Glutamatergic neuron (in vitro differentiated cells): ENCODE data around the gene ARL14. TPM values are rescaled to one million over a fixed set of nuclear protein-coding genes. Genes with fewer than 3 reads are reported as not detected.

Source experiments
- DNase-seq: peaks from one replicate; pipeline ENCODE4 v3.0.0; 2022
- H3K27ac Mint-ChIP-seq: one replicate; pipeline ENCODE4 v1.8.0; 2020; ENCODE audit warnings: mild to moderate bottlenecking, mixed read lengths, inconsistent platforms; ENCODE audit not compliant: unreplicated experiment
- H3K27me3 Mint-ChIP-seq: one replicate; pipeline ENCODE4 v1.8.0; 2020; ENCODE audit warnings: mild to moderate bottlenecking, moderate library complexity, mixed read lengths, inconsistent platforms; ENCODE audit not compliant: unreplicated experiment
- H3K36me3 Mint-ChIP-seq: one replicate; pipeline ENCODE4 v1.8.0; 2020; ENCODE audit warnings: mild to moderate bottlenecking, mixed read lengths, inconsistent platforms; ENCODE audit not compliant: unreplicated experiment
- H3K4me1 Mint-ChIP-seq: one replicate; pipeline ENCODE4 v1.8.0; 2020; ENCODE audit warnings: mild to moderate bottlenecking, low read depth, mixed read lengths, inconsistent platforms; ENCODE audit not compliant: unreplicated experiment
- H3K4me3 Mint-ChIP-seq: one replicate; pipeline ENCODE4 v1.8.0; 2020; ENCODE audit warnings: mild to moderate bottlenecking, mixed read lengths, inconsistent platforms; ENCODE audit not compliant: unreplicated experiment
- H3K9me3 Mint-ChIP-seq: one replicate; pipeline ENCODE4 v1.8.0; 2020; ENCODE audit warnings: mild to moderate bottlenecking, moderate library complexity, mixed read lengths, inconsistent platforms; ENCODE audit not compliant: unreplicated experiment
- total RNA-seq: library from RNA; stranded (reverse); fragmentation: NEBNext Ultra II Directional; extraction: Animal tissue kit (Norgen Biotek cat#: 25700); gene quantifications from one replicate; pipeline ENCODE4 v1.2.1, GENCODE V29; 2021; ENCODE audit not compliant: unreplicated experiment
- TF ChIP-seq, protein P1 (sequence below): fragments of 200-600 bp; sonication (generic); IDR thresholded peaks from one replicate; pipeline ENCODE4 v1.5.0; 2021; ENCODE audit not compliant: partially characterized antibody, unreplicated experiment

The ARL14 gene
- total RNA-seq, 1 donor from 2014 or later = not detected

DNA sequence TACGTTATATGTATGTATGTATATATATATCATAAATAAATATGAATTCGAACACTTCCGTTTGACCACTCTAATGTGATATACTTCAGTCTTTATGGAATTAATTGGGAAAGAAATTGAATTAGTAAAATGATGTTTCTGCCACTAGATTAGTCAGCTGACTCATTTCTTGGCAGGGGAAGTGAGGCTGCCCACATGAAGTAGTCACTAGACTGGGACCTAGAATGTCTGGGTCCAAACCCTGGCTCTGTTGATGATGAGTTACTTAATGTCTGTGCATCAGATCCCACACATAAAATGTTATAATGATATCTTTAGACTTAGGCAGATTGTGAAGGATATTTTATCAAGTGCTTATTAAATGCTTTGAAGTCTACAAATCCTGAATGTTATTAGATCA lies 27.4 kb upstream of the ARL14 start:
- H3K9me3 Mint-ChIP-seq = no peaks in the 10 kb centered on the region
- no peaks in the 10 kb centered on the region for H3K36me3 Mint-ChIP-seq
- no peak overlapping the region for H3K27ac Mint-ChIP-seq
- no peaks in the 10 kb centered on the region for H3K27me3 Mint-ChIP-seq
- H3K4me1 Mint-ChIP-seq = no peaks in the 10 kb centered on the region
- DNase-seq = no peak
- H3K4me3 Mint-ChIP-seq = no peak overlapping the region
- TF ChIP-seq, protein P1, sequence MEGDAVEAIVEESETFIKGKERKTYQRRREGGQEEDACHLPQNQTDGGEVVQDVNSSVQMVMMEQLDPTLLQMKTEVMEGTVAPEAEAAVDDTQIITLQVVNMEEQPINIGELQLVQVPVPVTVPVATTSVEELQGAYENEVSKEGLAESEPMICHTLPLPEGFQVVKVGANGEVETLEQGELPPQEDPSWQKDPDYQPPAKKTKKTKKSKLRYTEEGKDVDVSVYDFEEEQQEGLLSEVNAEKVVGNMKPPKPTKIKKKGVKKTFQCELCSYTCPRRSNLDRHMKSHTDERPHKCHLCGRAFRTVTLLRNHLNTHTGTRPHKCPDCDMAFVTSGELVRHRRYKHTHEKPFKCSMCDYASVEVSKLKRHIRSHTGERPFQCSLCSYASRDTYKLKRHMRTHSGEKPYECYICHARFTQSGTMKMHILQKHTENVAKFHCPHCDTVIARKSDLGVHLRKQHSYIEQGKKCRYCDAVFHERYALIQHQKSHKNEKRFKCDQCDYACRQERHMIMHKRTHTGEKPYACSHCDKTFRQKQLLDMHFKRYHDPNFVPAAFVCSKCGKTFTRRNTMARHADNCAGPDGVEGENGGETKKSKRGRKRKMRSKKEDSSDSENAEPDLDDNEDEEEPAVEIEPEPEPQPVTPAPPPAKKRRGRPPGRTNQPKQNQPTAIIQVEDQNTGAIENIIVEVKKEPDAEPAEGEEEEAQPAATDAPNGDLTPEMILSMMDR = no peak

DNA sequence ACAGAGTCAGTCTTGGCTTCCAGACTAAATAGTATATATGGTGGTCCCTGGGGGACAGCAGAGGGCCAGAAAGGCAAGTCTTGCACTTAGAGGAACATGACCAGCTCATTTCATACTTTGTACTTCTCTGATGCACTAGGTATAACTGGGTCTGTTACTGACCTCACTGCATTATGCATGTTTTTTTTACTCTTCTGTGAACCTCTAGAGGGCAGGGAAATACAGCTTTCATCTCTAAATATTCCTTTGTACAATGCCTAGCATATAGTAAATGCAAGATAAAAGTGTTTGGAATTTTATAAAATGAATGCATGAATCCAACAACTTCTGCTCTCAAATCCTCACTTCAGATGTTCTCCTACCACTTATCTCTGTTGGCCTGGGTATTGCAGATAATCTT lies 23.4 kb upstream of the ARL14 start:
- Mint-ChIP-seq H3K4me3 (no peak overlapping the region), H3K27ac (no peak overlapping the region), H3K4me1 (no peaks in the 10 kb centered on the region), H3K9me3 (no peaks in the 10 kb centered on the region), H3K27me3 (no peaks in the 10 kb centered on the region), H3K36me3 (no peaks in the 10 kb centered on the region)
- no peak for DNase-seq
- TF ChIP-seq, protein P1 = no peak

DNA sequence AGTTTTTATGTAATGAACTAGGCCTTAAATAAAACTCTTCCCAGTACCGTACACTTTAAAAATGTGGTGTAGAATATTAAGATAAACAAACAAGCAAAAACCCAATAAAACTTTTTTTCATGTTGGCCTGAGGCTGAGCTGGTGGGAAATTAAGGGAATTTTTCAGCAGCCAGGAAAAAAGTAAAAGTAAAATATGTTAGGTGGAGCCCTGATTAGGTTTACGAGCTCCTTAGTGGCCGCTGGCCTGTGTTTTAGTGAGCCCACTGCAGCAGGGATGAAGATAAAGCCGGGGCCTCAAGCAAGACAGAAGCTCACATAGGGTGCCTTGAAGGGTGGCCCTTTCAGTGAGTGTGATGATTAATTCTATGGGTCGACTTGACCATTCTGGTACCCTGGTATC lies 16.1 kb upstream of the ARL14 start:
- peaks cover 1% of the 10 kb centered on the region for H3K4me1 Mint-ChIP-seq
- no peak for DNase-seq
- TF ChIP-seq, protein P1 = no peak
- H3K9me3 Mint-ChIP-seq = no peaks in the 10 kb centered on the region
- no peaks in the 10 kb centered on the region for H3K27me3 Mint-ChIP-seq
- no peaks in the 10 kb centered on the region for H3K36me3 Mint-ChIP-seq
- no peak overlapping the region for H3K4me3 Mint-ChIP-seq
- H3K27ac Mint-ChIP-seq = no peak overlapping the region

DNA sequence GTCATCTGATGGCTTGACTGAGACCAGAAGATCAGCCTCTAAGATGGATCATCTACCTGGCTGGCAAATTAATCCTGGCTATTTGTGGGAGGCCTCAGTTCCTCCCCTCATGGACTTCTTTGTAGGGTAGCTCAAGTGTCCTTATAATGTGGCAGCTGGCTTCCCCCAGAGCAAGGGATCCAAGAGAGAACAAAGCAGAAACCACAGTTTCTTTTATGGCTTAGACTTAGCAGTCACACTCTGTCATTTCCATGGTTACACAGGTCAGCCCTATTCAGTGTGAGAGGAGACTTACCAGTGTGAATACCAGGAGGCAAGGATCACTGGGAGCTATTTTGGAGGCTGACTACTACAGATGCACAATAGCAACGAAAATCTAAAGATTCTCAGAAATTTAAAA lies 15.3 kb upstream of the ARL14 start:
- no peak overlapping the region for H3K4me3 Mint-ChIP-seq

DNA sequence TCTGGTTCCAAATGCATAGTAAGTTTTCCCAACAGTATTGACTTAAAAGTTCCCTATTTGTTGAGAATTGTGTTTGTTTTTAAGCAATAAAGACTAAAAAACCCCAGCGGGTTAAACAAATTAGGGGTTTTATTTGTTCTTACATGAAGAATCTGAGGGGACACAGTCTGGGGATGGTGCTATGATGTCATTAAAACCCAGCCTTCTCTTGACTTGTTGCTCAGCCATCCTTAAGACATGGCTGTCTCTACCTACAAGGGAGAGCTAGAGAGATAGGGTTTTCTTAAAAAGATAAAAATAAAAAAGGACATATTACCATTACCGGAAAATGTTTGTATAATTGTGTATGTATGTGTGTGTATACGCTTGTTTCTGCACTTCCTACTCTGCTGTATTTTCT lies 11.7 kb upstream of the ARL14 start:
- H3K27me3 Mint-ChIP-seq = no peaks in the 10 kb centered on the region
- H3K27ac Mint-ChIP-seq = no peak overlapping the region
- no peak for DNase-seq
- no peak overlapping the region for H3K4me3 Mint-ChIP-seq
- H3K9me3 Mint-ChIP-seq = no peaks in the 10 kb centered on the region
- H3K4me1 Mint-ChIP-seq = peaks cover 5% of the 10 kb centered on the region
- TF ChIP-seq, protein P1 = no peak
- H3K36me3 Mint-ChIP-seq = no peaks in the 10 kb centered on the region

More for the DNA sequence above, 15.3 kb upstream of the ARL14 start:
- DNase-seq = no peak
- H3K9me3 Mint-ChIP-seq = no peaks in the 10 kb centered on the region
- peaks cover 5% of the 10 kb centered on the region for H3K4me1 Mint-ChIP-seq
- H3K27ac Mint-ChIP-seq = no peak overlapping the region
- TF ChIP-seq, protein P1 = no peak
- H3K36me3 Mint-ChIP-seq = no peaks in the 10 kb centered on the region
- no peaks in the 10 kb centered on the region for H3K27me3 Mint-ChIP-seq
